Mammary epithelial cell (primary cell): ENCODE results near the gene MRGPRG.

ENCODE experiments used
- CTCF ChIP-seq, 2 donors: IDR thresholded peaks in 1 of 2; conservative IDR thresholded peaks in 1 of 2; 2 replicates each; pipeline ENCODE4 v1.5.1; 2011 to 2012; ENCODE audit warnings: inconsistent platforms in 2 of 2, low read length in 2 of 2, mild to moderate bottlenecking in 2 of 2, control low read depth in 1 of 2, low read depth in 1 of 2; ENCODE audit not compliant: insufficient read depth in 1 of 2; ENCODE audit errors: extremely low read depth in 1 of 2
- EZH2 ChIP-seq: IDR thresholded peaks from 2 replicates; pipeline ENCODE4 v1.6.1; 2012; ENCODE audit warnings: low read length, inconsistent platforms, borderline replicate concordance

- no peak for TF ChIP-seq CTCF (conservative IDR thresholded peaks at IDR 0.05 in 1 of 2, IDR thresholded peaks at IDR 0.05 in 1 of 2; ENCODE audit: extremely low read depth in 1 of 2, insufficient read depth in 1 of 2, low read depth in 1 of 2, low read length in 2 of 2)
- no peak for TF ChIP-seq EZH2
Observed at GRCh38 chr11:3181725-3182461, 36.7 kb downstream of the MRGPRG start.
